SU-DHL-6 (cell line): ENCODE results near the gene CFAP97D2.

Source experiments
- EZH2phosphoT487 ChIP-seq: fragments of 200-600 bp; sonication (generic), shearing (Covaris generic); conservative IDR thresholded peaks from 2 replicates; pipeline ENCODE4 v1.6.1; 2018; ENCODE audit warnings: mild to moderate bottlenecking, antibody characterized with exemption, low read length, moderate library complexity, mixed read lengths
- TF ChIP-seq, protein P1 (sequence below): fragments of 200-600 bp; sonication (generic); IDR thresholded peaks from one replicate; pipeline ENCODE4 v1.5.1; 2017; ENCODE audit warnings: antibody characterized with exemption, mild to moderate bottlenecking, low read length, moderate library complexity; ENCODE audit not compliant: insufficient read depth, poor library complexity, severe bottlenecking

- TF ChIP-seq, protein P1, sequence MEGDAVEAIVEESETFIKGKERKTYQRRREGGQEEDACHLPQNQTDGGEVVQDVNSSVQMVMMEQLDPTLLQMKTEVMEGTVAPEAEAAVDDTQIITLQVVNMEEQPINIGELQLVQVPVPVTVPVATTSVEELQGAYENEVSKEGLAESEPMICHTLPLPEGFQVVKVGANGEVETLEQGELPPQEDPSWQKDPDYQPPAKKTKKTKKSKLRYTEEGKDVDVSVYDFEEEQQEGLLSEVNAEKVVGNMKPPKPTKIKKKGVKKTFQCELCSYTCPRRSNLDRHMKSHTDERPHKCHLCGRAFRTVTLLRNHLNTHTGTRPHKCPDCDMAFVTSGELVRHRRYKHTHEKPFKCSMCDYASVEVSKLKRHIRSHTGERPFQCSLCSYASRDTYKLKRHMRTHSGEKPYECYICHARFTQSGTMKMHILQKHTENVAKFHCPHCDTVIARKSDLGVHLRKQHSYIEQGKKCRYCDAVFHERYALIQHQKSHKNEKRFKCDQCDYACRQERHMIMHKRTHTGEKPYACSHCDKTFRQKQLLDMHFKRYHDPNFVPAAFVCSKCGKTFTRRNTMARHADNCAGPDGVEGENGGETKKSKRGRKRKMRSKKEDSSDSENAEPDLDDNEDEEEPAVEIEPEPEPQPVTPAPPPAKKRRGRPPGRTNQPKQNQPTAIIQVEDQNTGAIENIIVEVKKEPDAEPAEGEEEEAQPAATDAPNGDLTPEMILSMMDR, result no peak
- no peak for TF ChIP-seq EZH2phosphoT487
Observed at GRCh38 chr13:114235697-114236096, 56.6 kb downstream of the CFAP97D2 start.
